ENCODE measurements around the gene WRNIP1.

DNA sequence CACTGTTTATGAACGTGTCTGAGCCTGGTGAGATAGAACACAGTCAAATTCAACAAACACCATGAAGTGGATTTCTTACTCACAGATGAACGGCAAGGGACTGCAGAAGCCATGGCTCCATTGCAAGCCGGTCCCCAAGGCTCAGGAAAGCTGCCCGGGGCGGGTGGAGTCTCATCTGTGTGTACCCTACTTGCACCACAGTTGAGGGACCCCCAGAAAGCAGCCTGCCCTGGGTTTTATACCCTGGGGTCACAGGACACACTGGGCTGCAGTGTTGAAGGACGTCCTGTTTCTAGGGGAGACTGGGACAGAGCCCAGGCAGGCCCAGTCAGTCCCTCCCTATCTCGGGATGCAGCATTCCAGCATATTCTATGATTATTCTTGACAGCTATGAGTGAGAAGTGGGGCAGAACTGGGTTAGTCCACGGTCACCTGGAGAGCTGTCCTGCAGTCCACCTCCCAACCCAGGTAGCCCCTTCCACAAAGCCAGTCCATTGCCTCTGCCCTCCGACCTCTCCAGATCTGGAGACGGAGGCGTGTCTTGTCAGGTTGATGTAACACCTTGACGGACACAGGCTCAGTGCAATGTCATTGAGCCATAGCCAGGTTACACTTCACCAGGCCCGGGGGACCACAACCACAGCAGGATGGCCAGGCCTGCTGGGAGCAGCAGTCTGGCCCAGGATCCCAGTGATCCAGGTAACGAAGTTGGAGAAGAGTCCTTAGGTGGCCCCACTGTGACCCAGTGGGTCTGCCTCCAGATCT, 35.5 kb downstream of the WRNIP1 start:
- TF ChIP-seq, protein P1, sequence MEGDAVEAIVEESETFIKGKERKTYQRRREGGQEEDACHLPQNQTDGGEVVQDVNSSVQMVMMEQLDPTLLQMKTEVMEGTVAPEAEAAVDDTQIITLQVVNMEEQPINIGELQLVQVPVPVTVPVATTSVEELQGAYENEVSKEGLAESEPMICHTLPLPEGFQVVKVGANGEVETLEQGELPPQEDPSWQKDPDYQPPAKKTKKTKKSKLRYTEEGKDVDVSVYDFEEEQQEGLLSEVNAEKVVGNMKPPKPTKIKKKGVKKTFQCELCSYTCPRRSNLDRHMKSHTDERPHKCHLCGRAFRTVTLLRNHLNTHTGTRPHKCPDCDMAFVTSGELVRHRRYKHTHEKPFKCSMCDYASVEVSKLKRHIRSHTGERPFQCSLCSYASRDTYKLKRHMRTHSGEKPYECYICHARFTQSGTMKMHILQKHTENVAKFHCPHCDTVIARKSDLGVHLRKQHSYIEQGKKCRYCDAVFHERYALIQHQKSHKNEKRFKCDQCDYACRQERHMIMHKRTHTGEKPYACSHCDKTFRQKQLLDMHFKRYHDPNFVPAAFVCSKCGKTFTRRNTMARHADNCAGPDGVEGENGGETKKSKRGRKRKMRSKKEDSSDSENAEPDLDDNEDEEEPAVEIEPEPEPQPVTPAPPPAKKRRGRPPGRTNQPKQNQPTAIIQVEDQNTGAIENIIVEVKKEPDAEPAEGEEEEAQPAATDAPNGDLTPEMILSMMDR (IDR thresholded peaks at IDR 0.05), result no peak
- TF ChIP-seq EP300 (IDR thresholded peaks at IDR 0.05) (no peak), POLR2AphosphoS5 (IDR thresholded peaks at IDR 0.05) (no peak), POLR2A (IDR thresholded peaks at IDR 0.05) (no peak)
